HG03039 (cell line): ENCODE data around the gene STAM.
"Not testable (repeated sequence)": the region's sequence is repeated elsewhere in the genome, so short reads cannot be mapped to it uniquely, and the experiment has no call there.

ENCODE experiments used
- ATAC-seq: cut with Tn5 transposase; IDR thresholded peaks from one replicate; pipeline ENCODE4 v1.9.1; 2021; ENCODE audit warnings: mild to moderate bottlenecking, moderate library complexity; ENCODE audit not compliant: unreplicated experiment

STAM gene

GRCh38 chr10:17722317-17723014 lies 78.5 kb downstream of the STAM start:
- ATAC-seq, result not testable (repeated sequence)

GRCh38 chr10:17725703-17726102 lies 81.8 kb downstream of the STAM start:
- no peak for ATAC-seq

- ATAC-seq, result no peak
These were observed 85.7 kb downstream of the STAM start for GRCh38 chr10:17729630-17730029.

- no peak for ATAC-seq
These were observed 86.7 kb downstream of the STAM start for GRCh38 chr10:17730667-17731066.

GRCh38 chr10:17731331-17732020 lies 87.5 kb downstream of the STAM start:
- ATAC-seq, result no peak

- ATAC-seq, result no peak
These were observed 89.7 kb downstream of the STAM start for GRCh38 chr10:17733620-17734019.

- no peak for ATAC-seq
These were observed 90.6 kb downstream of the STAM start for GRCh38 chr10:17734432-17735080.

- no peak for ATAC-seq
These were observed 91.4 kb downstream of the STAM start for GRCh38 chr10:17735166-17735941.

- ATAC-seq, result no peak
These were observed 92.3 kb downstream of the STAM start for GRCh38 chr10:17736223-17736622.

GRCh38 chr10:17737027-17737965 lies 93.3 kb downstream of the STAM start:
- no peak for ATAC-seq

GRCh38 chr10:17740668-17741067 lies 96.7 kb downstream of the STAM start:
- no peak for ATAC-seq

GRCh38 chr10:17742918-17743317 lies 99.0 kb downstream of the STAM start:
- no peak for ATAC-seq

GRCh38 chr10:17743437-17743836 lies 99.5 kb downstream of the STAM start:
- ATAC-seq, result no peak

GRCh38 chr10:17744341-17744861 lies 100.5 kb downstream of the STAM start:
- ATAC-seq, result no peak

- ATAC-seq, result no peak
These were observed 104.1 kb downstream of the STAM start for GRCh38 chr10:17747883-17748550.

GRCh38 chr10:17749890-17750289 lies 105.9 kb downstream of the STAM start:
- no peak for ATAC-seq

- ATAC-seq, result no peak
These were observed 108.0 kb downstream of the STAM start, which contains the start of gene TMEM236 for GRCh38 chr10:17751781-17752445. TSS of gene TMEM236 (plus strand) at chr10:17752201. CDS start at chr10:17752296, 95 bp downstream.

GRCh38 chr10:17756557-17757217 lies 112.7 kb downstream of the STAM start:
- ATAC-seq, result peak; percentile 90
